SK-N-SH (cell line): Measurements from ENCODE around the gene ELOVL4.

Experiments used
- EP300 ChIP-seq, 2 experiments: IDR thresholded peaks; 2 replicates each; pipeline versions ENCODE4 v1.4.0 to v1.6.1; 2012; ENCODE audit warnings: borderline replicate concordance in 1 of 2, low read depth in 1 of 2, low read length in 1 of 2
- NRF1 ChIP-seq: IDR thresholded peaks from 2 replicates; pipeline ENCODE4 v1.6.1; 2012; ENCODE audit warnings: low read depth, mild to moderate bottlenecking, low read length
- POLR2AphosphoS5 ChIP-seq: IDR thresholded peaks from 2 replicates; pipeline ENCODE4 v1.6.1; 2012; ENCODE audit warnings: low read depth, low read length
- RAD21 ChIP-seq: IDR thresholded peaks from 2 replicates; pipeline ENCODE4 v1.6.1; 2012; ENCODE audit warnings: mild to moderate bottlenecking, low read length
- SIN3A ChIP-seq: IDR thresholded peaks from 2 replicates; pipeline ENCODE4 v1.6.1; 2012; ENCODE audit warnings: low read depth, mild to moderate bottlenecking, low read length, moderate library complexity, borderline replicate concordance
- SMC3 ChIP-seq: IDR thresholded peaks from 2 replicates; pipeline ENCODE4 v1.6.1; 2012; ENCODE audit warnings: low read depth, low read length, improper control_type of control experiment
- YY1 ChIP-seq: IDR thresholded peaks from 2 replicates; pipeline ENCODE4 v1.4.0; 2012; ENCODE audit warnings: low read depth, mild to moderate bottlenecking
- TF ChIP-seq, protein P1 (sequence below): fragments of 200-600 bp; sonication (generic); IDR thresholded peaks from 2 replicates; pipeline ENCODE4 v1.6.1; 2017; ENCODE audit warnings: antibody characterized with exemption, mild to moderate bottlenecking, moderate library complexity
- TF ChIP-seq, protein P2 (sequence below): fragments of 150-350 bp; IDR thresholded peaks from 2 replicates; pipeline ENCODE4 v1.6.1; 2017; ENCODE audit warnings: antibody characterized with exemption, low read length, low read depth, borderline replicate concordance
- TF ChIP-seq, protein P3 (sequence below): IDR thresholded peaks from 2 replicates; pipeline ENCODE4 v1.6.1; 2012; ENCODE audit warnings: mild to moderate bottlenecking, low read depth, low read length, moderate library complexity

DNA sequence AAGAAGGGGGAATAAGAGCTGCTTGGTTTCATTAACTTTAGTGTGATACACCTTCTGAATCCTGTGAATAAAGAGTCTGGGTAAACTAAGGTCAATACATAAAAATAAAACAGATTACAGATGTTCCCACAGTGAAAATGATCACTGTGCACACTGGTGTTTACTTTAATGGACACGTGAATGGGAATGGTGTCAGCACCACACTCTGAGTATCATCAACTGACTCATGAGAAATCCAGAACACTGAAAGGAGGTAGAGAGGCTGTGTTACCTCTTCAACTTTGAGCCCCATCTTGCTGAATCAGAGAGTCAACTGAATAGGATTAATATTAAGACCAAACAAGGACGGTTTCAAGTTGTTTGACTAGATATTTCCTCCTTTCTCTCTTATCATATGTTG lies 75.0 kb downstream of the ELOVL4 start:
- TF ChIP-seq, protein P1, sequence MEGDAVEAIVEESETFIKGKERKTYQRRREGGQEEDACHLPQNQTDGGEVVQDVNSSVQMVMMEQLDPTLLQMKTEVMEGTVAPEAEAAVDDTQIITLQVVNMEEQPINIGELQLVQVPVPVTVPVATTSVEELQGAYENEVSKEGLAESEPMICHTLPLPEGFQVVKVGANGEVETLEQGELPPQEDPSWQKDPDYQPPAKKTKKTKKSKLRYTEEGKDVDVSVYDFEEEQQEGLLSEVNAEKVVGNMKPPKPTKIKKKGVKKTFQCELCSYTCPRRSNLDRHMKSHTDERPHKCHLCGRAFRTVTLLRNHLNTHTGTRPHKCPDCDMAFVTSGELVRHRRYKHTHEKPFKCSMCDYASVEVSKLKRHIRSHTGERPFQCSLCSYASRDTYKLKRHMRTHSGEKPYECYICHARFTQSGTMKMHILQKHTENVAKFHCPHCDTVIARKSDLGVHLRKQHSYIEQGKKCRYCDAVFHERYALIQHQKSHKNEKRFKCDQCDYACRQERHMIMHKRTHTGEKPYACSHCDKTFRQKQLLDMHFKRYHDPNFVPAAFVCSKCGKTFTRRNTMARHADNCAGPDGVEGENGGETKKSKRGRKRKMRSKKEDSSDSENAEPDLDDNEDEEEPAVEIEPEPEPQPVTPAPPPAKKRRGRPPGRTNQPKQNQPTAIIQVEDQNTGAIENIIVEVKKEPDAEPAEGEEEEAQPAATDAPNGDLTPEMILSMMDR = no peak
- TF ChIP-seq YY1 (no peak), POLR2AphosphoS5 (no peak), EP300 (IDR thresholded peaks at IDR 0.05; ENCODE audit: borderline replicate concordance in 1 of 2, low read depth in 1 of 2, low read length in 1 of 2) (no peak), RAD21 (no peak), SMC3 (no peak), NRF1 (no peak), SIN3A (no peak)
- TF ChIP-seq, protein P2, sequence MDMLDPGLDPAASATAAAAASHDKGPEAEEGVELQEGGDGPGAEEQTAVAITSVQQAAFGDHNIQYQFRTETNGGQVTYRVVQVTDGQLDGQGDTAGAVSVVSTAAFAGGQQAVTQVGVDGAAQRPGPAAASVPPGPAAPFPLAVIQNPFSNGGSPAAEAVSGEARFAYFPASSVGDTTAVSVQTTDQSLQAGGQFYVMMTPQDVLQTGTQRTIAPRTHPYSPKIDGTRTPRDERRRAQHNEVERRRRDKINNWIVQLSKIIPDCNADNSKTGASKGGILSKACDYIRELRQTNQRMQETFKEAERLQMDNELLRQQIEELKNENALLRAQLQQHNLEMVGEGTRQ = no peak
- TF ChIP-seq, protein P3, sequence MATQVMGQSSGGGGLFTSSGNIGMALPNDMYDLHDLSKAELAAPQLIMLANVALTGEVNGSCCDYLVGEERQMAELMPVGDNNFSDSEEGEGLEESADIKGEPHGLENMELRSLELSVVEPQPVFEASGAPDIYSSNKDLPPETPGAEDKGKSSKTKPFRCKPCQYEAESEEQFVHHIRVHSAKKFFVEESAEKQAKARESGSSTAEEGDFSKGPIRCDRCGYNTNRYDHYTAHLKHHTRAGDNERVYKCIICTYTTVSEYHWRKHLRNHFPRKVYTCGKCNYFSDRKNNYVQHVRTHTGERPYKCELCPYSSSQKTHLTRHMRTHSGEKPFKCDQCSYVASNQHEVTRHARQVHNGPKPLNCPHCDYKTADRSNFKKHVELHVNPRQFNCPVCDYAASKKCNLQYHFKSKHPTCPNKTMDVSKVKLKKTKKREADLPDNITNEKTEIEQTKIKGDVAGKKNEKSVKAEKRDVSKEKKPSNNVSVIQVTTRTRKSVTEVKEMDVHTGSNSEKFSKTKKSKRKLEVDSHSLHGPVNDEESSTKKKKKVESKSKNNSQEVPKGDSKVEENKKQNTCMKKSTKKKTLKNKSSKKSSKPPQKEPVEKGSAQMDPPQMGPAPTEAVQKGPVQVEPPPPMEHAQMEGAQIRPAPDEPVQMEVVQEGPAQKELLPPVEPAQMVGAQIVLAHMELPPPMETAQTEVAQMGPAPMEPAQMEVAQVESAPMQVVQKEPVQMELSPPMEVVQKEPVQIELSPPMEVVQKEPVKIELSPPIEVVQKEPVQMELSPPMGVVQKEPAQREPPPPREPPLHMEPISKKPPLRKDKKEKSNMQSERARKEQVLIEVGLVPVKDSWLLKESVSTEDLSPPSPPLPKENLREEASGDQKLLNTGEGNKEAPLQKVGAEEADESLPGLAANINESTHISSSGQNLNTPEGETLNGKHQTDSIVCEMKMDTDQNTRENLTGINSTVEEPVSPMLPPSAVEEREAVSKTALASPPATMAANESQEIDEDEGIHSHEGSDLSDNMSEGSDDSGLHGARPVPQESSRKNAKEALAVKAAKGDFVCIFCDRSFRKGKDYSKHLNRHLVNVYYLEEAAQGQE = no peak
